SK-N-SH (cell line): ENCODE results near the gene CENPP. TPM values are rescaled to one million over a fixed set of nuclear protein-coding genes. Genes with fewer than 3 reads are reported as not detected.

Source experiments
- CTCF ChIA-PET: fragments of 300-600, 350-600 bp; formaldehyde crosslinking; extraction: SDS; loops from one replicate; lab custom pipeline; 2021; lab: Yijun Ruan, JAX
- POLR2A ChIA-PET: fragments of 350-600 bp; sonication (Branson Sonifier 250); formaldehyde crosslinking; extraction: SDS; loops from one replicate; lab custom pipeline; 2020; ENCODE audit warnings: antibody characterized with exemption, inconsistent platforms; lab: Yijun Ruan, JAX
- DNase-seq: peaks from one replicate; pipeline ENCODE4 v3.0.0; 2012
- H2AFZ ChIP-seq: fragments of 200-600 bp; sonication (generic); 2 replicates; pipeline ENCODE4 v1.8.1; 2016; ENCODE audit warnings: antibody characterized with exemption, mild to moderate bottlenecking, low read depth
- H3F3A ChIP-seq: fragments of 200-600 bp; sonication (generic); replicated peaks from 2 replicates; pipeline ENCODE3; 2016; ENCODE audit warnings: antibody characterized with exemption, mild to moderate bottlenecking; ENCODE audit not compliant: insufficient read depth
- H3K27ac ChIP-seq, 2 experiments: fragments of 200-500 bp in 1 of 2; fragments of 200-600 bp in 1 of 2; sonication (Bioruptor generic) in 1 of 2; sonication (generic), shearing (Covaris generic) in 1 of 2; 2 replicates each; pipeline versions ENCODE4 v1.5.1 to v1.6.1; 2014 to 2016; ENCODE audit warnings: low read depth in 2 of 2, inconsistent platforms in 1 of 2, low read length in 1 of 2, mild to moderate bottlenecking in 1 of 2, mixed read lengths in 1 of 2
- H3K27me3 ChIP-seq: fragments of 200-600 bp; sonication (generic), shearing (Covaris generic); 2 replicates; pipeline ENCODE4 v1.6.1; 2016; ENCODE audit warnings: mixed run types; ENCODE audit not compliant: insufficient read depth
- H3K36me3 ChIP-seq, 2 experiments: fragments of 200-500 bp in 1 of 2; fragments of 200-600 bp in 1 of 2; sonication (Bioruptor generic) in 1 of 2; sonication (generic) in 1 of 2; replicated peaks in 1 of 2; 2 replicates each; pipeline versions ENCODE3 to v1.5.1; 2014 to 2016; ENCODE audit warnings: low read length in 1 of 2, mild to moderate bottlenecking in 1 of 2; ENCODE audit not compliant: insufficient read depth in 2 of 2, control insufficient read depth in 1 of 2
- H3K4me1 ChIP-seq, 2 experiments: fragments of 200-500 bp in 1 of 2; fragments of 200-600 bp in 1 of 2; sonication (Bioruptor generic) in 1 of 2; sonication (generic), shearing (Covaris generic) in 1 of 2; 2 replicates each; pipeline versions ENCODE4 v1.5.1 to v1.6.1; 2014 to 2016; ENCODE audit warnings: low read depth in 1 of 2, low read length in 1 of 2, mixed run types in 1 of 2; ENCODE audit not compliant: insufficient read depth in 2 of 2, control insufficient read depth in 1 of 2
- H3K4me2 ChIP-seq: fragments of 200-600 bp; sonication (generic), shearing (Covaris generic); 2 replicates; pipeline ENCODE4 v1.6.1; 2017; ENCODE audit warnings: mixed run types
- H3K4me3 ChIP-seq, 2 experiments: fragments of 200-500 bp in 1 of 2; fragments of 200-600 bp in 1 of 2; sonication (Bioruptor generic) in 1 of 2; sonication (generic), shearing (Covaris generic) in 1 of 2; 2 replicates each; pipeline versions ENCODE4 v1.5.1 to v1.8.1; 2014 to 2016; ENCODE audit warnings: low read depth in 2 of 2, inconsistent platforms in 1 of 2, low read length in 1 of 2, mild to moderate bottlenecking in 1 of 2, mixed read lengths in 1 of 2, moderate library complexity in 1 of 2
- H3K79me2 ChIP-seq: fragments of 200-600 bp; sonication (generic); 2 replicates; pipeline ENCODE4 v1.8.1; 2017; ENCODE audit warnings: mild to moderate bottlenecking; ENCODE audit not compliant: insufficient read depth
- H3K9ac ChIP-seq: fragments of 200-600 bp; sonication (generic); 2 replicates; pipeline ENCODE4 v1.6.1; 2017; ENCODE audit warnings: mixed run types
- H3K9me2 ChIP-seq: fragments of 200-600 bp; sonication (generic); 2 replicates; pipeline ENCODE4 v1.6.1; 2017; ENCODE audit warnings: mixed run types
- H3K9me3 ChIP-seq: fragments of 200-600 bp; sonication (generic); 2 replicates; pipeline ENCODE4 v1.6.1; 2017; ENCODE audit warnings: mixed run types, mild to moderate bottlenecking, moderate library complexity
- H4K20me1 ChIP-seq: fragments of 200-600 bp; sonication (generic); 2 replicates; pipeline ENCODE4 v1.6.1; 2017; ENCODE audit warnings: mild to moderate bottlenecking, mixed run types; ENCODE audit not compliant: insufficient read depth
- ELF1 ChIP-seq: IDR thresholded peaks from 2 replicates; pipeline ENCODE4 v1.4.0; 2012
- EZH2phosphoT487 ChIP-seq: fragments of 200-600 bp; sonication (generic); IDR thresholded peaks from 2 replicates; pipeline ENCODE4 v1.6.1; 2017; ENCODE audit warnings: low read depth, mixed run types, mild to moderate bottlenecking, antibody characterized with exemption, moderate library complexity, borderline replicate concordance
- FOSL2 ChIP-seq: IDR thresholded peaks from 2 replicates; pipeline ENCODE4 v1.4.0; 2012; ENCODE audit warnings: low read depth, mild to moderate bottlenecking, moderate library complexity, borderline replicate concordance
- FOXJ3 ChIP-seq: sonication (generic); formaldehyde crosslinking; IDR thresholded peaks from 2 replicates; pipeline ENCODE4 v1.5.1; 2020; ENCODE audit warnings: mild to moderate bottlenecking, missing genetic modification reagents
- NFIC ChIP-seq: IDR thresholded peaks from 2 replicates; pipeline ENCODE4 v1.4.0; 2012; ENCODE audit warnings: borderline replicate concordance
- POLR2AphosphoS5 ChIP-seq: IDR thresholded peaks from 2 replicates; pipeline ENCODE4 v1.6.1; 2012; ENCODE audit warnings: low read depth, low read length
- RAD21 ChIP-seq: IDR thresholded peaks from 2 replicates; pipeline ENCODE4 v1.6.1; 2012; ENCODE audit warnings: mild to moderate bottlenecking, low read length
- RCOR1 ChIP-seq: fragments of 150-350 bp; IDR thresholded peaks from 2 replicates; pipeline ENCODE4 v1.6.1; 2017; ENCODE audit warnings: antibody characterized with exemption, low read length
- RFX5 ChIP-seq: IDR thresholded peaks from 2 replicates; pipeline ENCODE4 v1.6.1; 2012; ENCODE audit warnings: mild to moderate bottlenecking, improper control_type of control experiment, low read length
- SIN3A ChIP-seq: IDR thresholded peaks from 2 replicates; pipeline ENCODE4 v1.6.1; 2012; ENCODE audit warnings: low read depth, mild to moderate bottlenecking, low read length, moderate library complexity, borderline replicate concordance
- TAF1 ChIP-seq: IDR thresholded peaks from 2 replicates; pipeline ENCODE4 v1.6.1; 2012; ENCODE audit warnings: low read depth, mild to moderate bottlenecking, low read length, moderate library complexity, borderline replicate concordance
- TCF12 ChIP-seq: IDR thresholded peaks from 2 replicates; pipeline ENCODE4 v1.4.0; 2012
- TEAD4 ChIP-seq: IDR thresholded peaks from 2 replicates; pipeline ENCODE4 v1.4.0; 2012; ENCODE audit warnings: mild to moderate bottlenecking, borderline replicate concordance; ENCODE audit not compliant: insufficient read depth
- YY1 ChIP-seq: IDR thresholded peaks from 2 replicates; pipeline ENCODE4 v1.4.0; 2012; ENCODE audit warnings: low read depth, mild to moderate bottlenecking
- WGBS: methylation state at CpG from one replicate; pipeline ENCODE4 v1.1.6; 2017; ENCODE audit warnings: low lambda C conversion rate; 5-methylcytosine and 5-hydroxymethylcytosine counted together
- polyA plus RNA-seq, 3 experiments: library from polyadenylated mRNA; depleted of rRNA; stranded (reverse); fragments of >200 nt; gene quantifications; 2 replicates each; pipeline ENCODE4 v1.2.3, GENCODE V29; 2012
- TF ChIP-seq, protein P1 (sequence below): fragments of 150-350 bp; IDR thresholded peaks from 2 replicates; pipeline ENCODE4 v1.6.1; 2016; ENCODE audit warnings: mild to moderate bottlenecking, low read depth, low read length
- TF ChIP-seq, protein P2 (sequence below): IDR thresholded peaks from 2 replicates; pipeline ENCODE4 v1.4.0; 2012; ENCODE audit warnings: low read depth, borderline replicate concordance
- TF ChIP-seq, protein P3 (sequence below): fragments of 150-350 bp; IDR thresholded peaks from 2 replicates; pipeline ENCODE4 v1.6.1; 2017; ENCODE audit warnings: antibody characterized with exemption, low read length, low read depth, borderline replicate concordance
- TF ChIP-seq, protein P4 (sequence below): IDR thresholded peaks from 2 replicates; pipeline ENCODE4 v1.4.0; 2012; ENCODE audit warnings: low read depth, borderline replicate concordance
- TF ChIP-seq, protein P5 (sequence below): IDR thresholded peaks from 2 replicates; pipeline ENCODE4; 2012
- TF ChIP-seq, protein P6 (sequence below): fragments of 200-600 bp; sonication (generic); IDR thresholded peaks from 2 replicates; pipeline ENCODE4 v1.6.1; 2017; ENCODE audit warnings: antibody characterized with exemption, mild to moderate bottlenecking, moderate library complexity

The CENPP gene
- polyA plus RNA-seq, 1 of the 3 experiments (the other 2 are of a cell fraction): 1.3 TPM

DNA sequence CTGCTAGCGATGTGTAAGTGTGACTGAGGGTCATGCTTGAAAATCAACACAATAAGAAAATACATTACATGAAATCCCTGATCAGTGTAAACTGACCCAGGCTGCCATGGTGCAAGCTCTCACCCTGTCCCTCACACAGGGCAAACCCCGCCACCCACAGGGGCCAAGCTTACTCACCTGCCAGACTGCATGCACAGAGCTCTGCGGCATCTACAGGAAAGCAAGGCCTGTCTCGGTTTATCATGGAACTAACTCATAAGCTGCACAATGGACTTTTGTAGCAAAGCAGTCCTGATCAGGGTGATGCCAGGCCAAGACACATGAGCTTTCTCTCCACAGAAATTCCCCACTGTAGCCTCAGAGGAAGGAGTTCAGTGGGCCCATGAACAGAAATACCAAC is 334.5 kb downstream of the CENPP start:
- Histone ChIP-seq H3K4me1 (peaks cover 0 to 5% of the 10 kb centered on the region in 2 experiments; a peak in 2 of 4 replicates), H3K4me3 (no peak overlapping the region), H3K27me3 (no peaks in the 10 kb centered on the region), H3K9ac (no peak overlapping the region), H3F3A (no peaks in the 10 kb centered on the region), H3K36me3 (peaks cover 0 to 33% of the 10 kb centered on the region in 2 experiments), H3K27ac (no peak overlapping the region; a peak in 1 of 4 replicates), H3K4me2 (no peak overlapping the region), H3K9me2 (no peaks in the 10 kb centered on the region), H3K79me2 (peaks cover 80% of the 10 kb centered on the region), H4K20me1 (peaks cover 32% of the 10 kb centered on the region), H2AFZ (no peak overlapping the region), H3K9me3 (no peaks in the 10 kb centered on the region)
- POLR2A ChIA-PET: interaction anchor here (0.7 kb wide), 1 partner anchor 9 kb away, joined by 4 read pairs; no protein-coding TSS in a partner anchor
- CTCF ChIA-PET: interaction anchor here (1.4 to 2.1 kb wide), 2 partner anchors 11 to 334 kb away, joined by 4 read pairs; partner anchors contain the start of gene CENPP
- no peak for DNase-seq
- WGBS: 93% methylated on average over 4 of the region's 4 CpGs
- TF ChIP-seq ELF1 (no peak), RFX5 (no peak), TCF12 (no peak), EZH2phosphoT487 (no peak), RAD21 (no peak), TAF1 (no peak), RCOR1 (no peak), FOXJ3 (CRISPR knock-in tag) (no peak), TEAD4 (no peak), YY1 (no peak), FOSL2 (no peak), NFIC (no peak), POLR2AphosphoS5 (no peak)
- TF ChIP-seq, protein P1, sequence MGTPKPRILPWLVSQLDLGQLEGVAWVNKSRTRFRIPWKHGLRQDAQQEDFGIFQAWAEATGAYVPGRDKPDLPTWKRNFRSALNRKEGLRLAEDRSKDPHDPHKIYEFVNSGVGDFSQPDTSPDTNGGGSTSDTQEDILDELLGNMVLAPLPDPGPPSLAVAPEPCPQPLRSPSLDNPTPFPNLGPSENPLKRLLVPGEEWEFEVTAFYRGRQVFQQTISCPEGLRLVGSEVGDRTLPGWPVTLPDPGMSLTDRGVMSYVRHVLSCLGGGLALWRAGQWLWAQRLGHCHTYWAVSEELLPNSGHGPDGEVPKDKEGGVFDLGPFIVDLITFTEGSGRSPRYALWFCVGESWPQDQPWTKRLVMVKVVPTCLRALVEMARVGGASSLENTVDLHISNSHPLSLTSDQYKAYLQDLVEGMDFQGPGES: no peak
- TF ChIP-seq, protein P2, sequence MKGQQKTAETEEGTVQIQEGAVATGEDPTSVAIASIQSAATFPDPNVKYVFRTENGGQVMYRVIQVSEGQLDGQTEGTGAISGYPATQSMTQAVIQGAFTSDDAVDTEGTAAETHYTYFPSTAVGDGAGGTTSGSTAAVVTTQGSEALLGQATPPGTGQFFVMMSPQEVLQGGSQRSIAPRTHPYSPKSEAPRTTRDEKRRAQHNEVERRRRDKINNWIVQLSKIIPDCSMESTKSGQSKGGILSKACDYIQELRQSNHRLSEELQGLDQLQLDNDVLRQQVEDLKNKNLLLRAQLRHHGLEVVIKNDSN: no peak
- TF ChIP-seq, protein P3, sequence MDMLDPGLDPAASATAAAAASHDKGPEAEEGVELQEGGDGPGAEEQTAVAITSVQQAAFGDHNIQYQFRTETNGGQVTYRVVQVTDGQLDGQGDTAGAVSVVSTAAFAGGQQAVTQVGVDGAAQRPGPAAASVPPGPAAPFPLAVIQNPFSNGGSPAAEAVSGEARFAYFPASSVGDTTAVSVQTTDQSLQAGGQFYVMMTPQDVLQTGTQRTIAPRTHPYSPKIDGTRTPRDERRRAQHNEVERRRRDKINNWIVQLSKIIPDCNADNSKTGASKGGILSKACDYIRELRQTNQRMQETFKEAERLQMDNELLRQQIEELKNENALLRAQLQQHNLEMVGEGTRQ: no peak

DNA sequence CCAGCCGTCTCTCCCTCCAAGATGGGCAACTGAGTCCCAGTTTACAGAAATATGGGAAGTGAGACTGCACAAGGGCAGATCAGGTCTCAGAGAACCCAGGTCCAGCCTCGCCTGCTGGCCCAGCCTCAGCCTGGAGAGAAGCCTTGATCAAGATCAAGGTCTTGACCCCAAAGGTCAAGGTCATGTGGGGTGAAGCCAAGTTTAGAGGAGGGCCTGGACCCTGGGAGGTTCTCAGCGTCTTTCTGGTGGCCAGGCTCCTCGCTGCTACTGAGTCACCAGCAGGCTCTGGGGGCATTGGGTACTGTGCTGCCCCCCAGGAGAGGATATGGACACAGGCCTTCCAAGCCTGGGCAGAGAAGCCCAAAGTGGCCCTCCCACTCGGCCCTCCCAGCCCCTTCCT is 335.4 kb downstream of the CENPP start:
- ChIA-PET POLR2A (no interaction called here), CTCF (interaction anchor here (0.7 kb wide), 1 partner anchor 153 kb away, joined by 3 read pairs; no protein-coding TSS in a partner anchor)
- H3F3A ChIP-seq: no peaks in the 10 kb centered on the region
- peaks cover 89% of the 10 kb centered on the region for H3K79me2 ChIP-seq
- H3K27me3 ChIP-seq: no peaks in the 10 kb centered on the region
- H3K9me2 ChIP-seq: no peaks in the 10 kb centered on the region
- H3K36me3 ChIP-seq: peaks cover 2 to 28% of the 10 kb centered on the region in 2 experiments
- no peak overlapping the region for H3K4me2 ChIP-seq
- DNase-seq: no peak
- H3K27ac ChIP-seq: no peak overlapping the region; a peak in 1 of 4 replicates
- H3K9ac ChIP-seq: no peak overlapping the region
- peaks cover 38% of the 10 kb centered on the region for H4K20me1 ChIP-seq
- H2AFZ ChIP-seq: no peak overlapping the region
- no peaks in the 10 kb centered on the region for H3K9me3 ChIP-seq
- H3K4me1 ChIP-seq: peaks cover 0 to 7% of the 10 kb centered on the region in 2 experiments; a peak in 2 of 4 replicates
- WGBS: 91% methylated on average over 1 of the region's 5 CpGs
- H3K4me3 ChIP-seq: no peak overlapping the region
- TF ChIP-seq TCF12 (no peak), EZH2phosphoT487 (no peak), SIN3A (no peak), ELF1 (no peak), FOXJ3 (CRISPR knock-in tag) (no peak)
- TF ChIP-seq, protein P4, sequence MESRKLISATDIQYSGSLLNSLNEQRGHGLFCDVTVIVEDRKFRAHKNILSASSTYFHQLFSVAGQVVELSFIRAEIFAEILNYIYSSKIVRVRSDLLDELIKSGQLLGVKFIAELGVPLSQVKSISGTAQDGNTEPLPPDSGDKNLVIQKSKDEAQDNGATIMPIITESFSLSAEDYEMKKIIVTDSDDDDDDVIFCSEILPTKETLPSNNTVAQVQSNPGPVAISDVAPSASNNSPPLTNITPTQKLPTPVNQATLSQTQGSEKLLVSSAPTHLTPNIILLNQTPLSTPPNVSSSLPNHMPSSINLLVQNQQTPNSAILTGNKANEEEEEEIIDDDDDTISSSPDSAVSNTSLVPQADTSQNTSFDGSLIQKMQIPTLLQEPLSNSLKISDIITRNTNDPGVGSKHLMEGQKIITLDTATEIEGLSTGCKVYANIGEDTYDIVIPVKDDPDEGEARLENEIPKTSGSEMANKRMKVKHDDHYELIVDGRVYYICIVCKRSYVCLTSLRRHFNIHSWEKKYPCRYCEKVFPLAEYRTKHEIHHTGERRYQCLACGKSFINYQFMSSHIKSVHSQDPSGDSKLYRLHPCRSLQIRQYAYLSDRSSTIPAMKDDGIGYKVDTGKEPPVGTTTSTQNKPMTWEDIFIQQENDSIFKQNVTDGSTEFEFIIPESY: no peak
- TF ChIP-seq, protein P5, sequence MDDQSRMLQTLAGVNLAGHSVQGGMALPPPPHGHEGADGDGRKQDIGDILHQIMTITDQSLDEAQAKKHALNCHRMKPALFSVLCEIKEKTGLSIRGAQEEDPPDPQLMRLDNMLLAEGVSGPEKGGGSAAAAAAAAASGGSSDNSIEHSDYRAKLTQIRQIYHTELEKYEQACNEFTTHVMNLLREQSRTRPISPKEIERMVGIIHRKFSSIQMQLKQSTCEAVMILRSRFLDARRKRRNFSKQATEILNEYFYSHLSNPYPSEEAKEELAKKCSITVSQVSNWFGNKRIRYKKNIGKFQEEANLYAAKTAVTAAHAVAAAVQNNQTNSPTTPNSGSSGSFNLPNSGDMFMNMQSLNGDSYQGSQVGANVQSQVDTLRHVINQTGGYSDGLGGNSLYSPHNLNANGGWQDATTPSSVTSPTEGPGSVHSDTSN: no peak
- TF ChIP-seq, protein P6, sequence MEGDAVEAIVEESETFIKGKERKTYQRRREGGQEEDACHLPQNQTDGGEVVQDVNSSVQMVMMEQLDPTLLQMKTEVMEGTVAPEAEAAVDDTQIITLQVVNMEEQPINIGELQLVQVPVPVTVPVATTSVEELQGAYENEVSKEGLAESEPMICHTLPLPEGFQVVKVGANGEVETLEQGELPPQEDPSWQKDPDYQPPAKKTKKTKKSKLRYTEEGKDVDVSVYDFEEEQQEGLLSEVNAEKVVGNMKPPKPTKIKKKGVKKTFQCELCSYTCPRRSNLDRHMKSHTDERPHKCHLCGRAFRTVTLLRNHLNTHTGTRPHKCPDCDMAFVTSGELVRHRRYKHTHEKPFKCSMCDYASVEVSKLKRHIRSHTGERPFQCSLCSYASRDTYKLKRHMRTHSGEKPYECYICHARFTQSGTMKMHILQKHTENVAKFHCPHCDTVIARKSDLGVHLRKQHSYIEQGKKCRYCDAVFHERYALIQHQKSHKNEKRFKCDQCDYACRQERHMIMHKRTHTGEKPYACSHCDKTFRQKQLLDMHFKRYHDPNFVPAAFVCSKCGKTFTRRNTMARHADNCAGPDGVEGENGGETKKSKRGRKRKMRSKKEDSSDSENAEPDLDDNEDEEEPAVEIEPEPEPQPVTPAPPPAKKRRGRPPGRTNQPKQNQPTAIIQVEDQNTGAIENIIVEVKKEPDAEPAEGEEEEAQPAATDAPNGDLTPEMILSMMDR: no peak
